ENCODE measurements around the gene TRPT1.

The TRPT1 gene

GRCh38 chr11:64233913-64234586 lies 8.1 kb upstream of the TRPT1 start, which contains the start of gene VEGFB:
TSS of gene VEGFB (plus strand) at chr11:64234584. CDS start at chr11:64234834, 250 bp downstream.
- peaks cover 58% of the 10 kb centered on the region for H3K4me1 ChIP-seq (ENCODE audit: control insufficient read depth, insufficient read depth, low read length)
- H3K9me3 ChIP-seq (ENCODE audit: control insufficient read depth in 2 of 2, low read length in 2 of 2) = no peaks in the 10 kb centered on the region
- peak within 1 kb of the TSS; percentile 70 for H3K27ac ChIP-seq (ENCODE audit: low read length)
- H3K36me3 ChIP-seq (ENCODE audit: control insufficient read depth in 2 of 2, insufficient read depth in 2 of 2, low read length in 2 of 2) = peaks cover 8 to 10% of the 10 kb centered on the region in 2 donors
- H3K27me3 ChIP-seq (ENCODE audit: control insufficient read depth in 1 of 2, insufficient read depth in 2 of 2, low read length in 2 of 2) = no peaks in the 10 kb centered on the region
- H3K9ac ChIP-seq (ENCODE audit: low read length in 2 of 2) = peak within 1 kb of the TSS; percentile 62 to 74
- H3K4me3 ChIP-seq (ENCODE audit: low read length in 2 of 2) = peak within 1 kb of the TSS; percentile 72 to 77

- peaks cover 58% of the 10 kb centered on the region for H3K4me1 ChIP-seq (ENCODE audit: control insufficient read depth, insufficient read depth, low read length)
- no peak overlapping the region for H3K9ac ChIP-seq (ENCODE audit: low read length in 2 of 2)
These were observed 7.0 kb upstream of the TRPT1 start for GRCh38 chr11:64232967-64233315.

GRCh38 chr11:64232182-64232966 lies 6.4 kb upstream of the TRPT1 start:
- Histone ChIP-seq H3K9ac (ENCODE audit: low read length in 2 of 2) (no peak overlapping the region), H3K4me3 (ENCODE audit: low read length in 2 of 2) (no peak overlapping the region), H3K27ac (ENCODE audit: low read length) (peak overlapping the region; percentile 18), H3K4me1 (ENCODE audit: control insufficient read depth, insufficient read depth, low read length) (peaks cover 61% of the 10 kb centered on the region), H3K27me3 (ENCODE audit: control insufficient read depth in 1 of 2, insufficient read depth in 2 of 2, low read length in 2 of 2) (no peaks in the 10 kb centered on the region), H3K9me3 (ENCODE audit: control insufficient read depth in 2 of 2, low read length in 2 of 2) (no peaks in the 10 kb centered on the region), H3K36me3 (ENCODE audit: control insufficient read depth in 2 of 2, insufficient read depth in 2 of 2, low read length in 2 of 2) (peaks cover 0 to under 1% of the 10 kb centered on the region in 2 donors)

More at GRCh38 chr11:64232967-64233315, 7.0 kb upstream of the TRPT1 start:
- no peaks in the 10 kb centered on the region for H3K9me3 ChIP-seq (ENCODE audit: control insufficient read depth in 2 of 2, low read length in 2 of 2)
- peaks cover 6% of the 10 kb centered on the region in 2 donors for H3K36me3 ChIP-seq (ENCODE audit: control insufficient read depth in 2 of 2, insufficient read depth in 2 of 2, low read length in 2 of 2)
- H3K27ac ChIP-seq (ENCODE audit: low read length) = peak overlapping the region; percentile 18
- no peak overlapping the region for H3K4me3 ChIP-seq (ENCODE audit: low read length in 2 of 2)
- H3K27me3 ChIP-seq (ENCODE audit: control insufficient read depth in 1 of 2, insufficient read depth in 2 of 2, low read length in 2 of 2) = no peaks in the 10 kb centered on the region

GRCh38 chr11:64231546-64231945 lies 5.6 kb upstream of the TRPT1 start:
- Histone ChIP-seq H3K9ac (ENCODE audit: low read length in 2 of 2) (no peak overlapping the region), H3K36me3 (ENCODE audit: control insufficient read depth in 2 of 2, insufficient read depth in 2 of 2, low read length in 2 of 2) (no peaks in the 10 kb centered on the region), H3K9me3 (ENCODE audit: control insufficient read depth in 2 of 2, low read length in 2 of 2) (no peaks in the 10 kb centered on the region), H3K27me3 (ENCODE audit: control insufficient read depth in 1 of 2, insufficient read depth in 2 of 2, low read length in 2 of 2) (no peaks in the 10 kb centered on the region), H3K4me3 (ENCODE audit: low read length in 2 of 2) (peak overlapping the region in 1 of 2 donors; percentile 3), H3K27ac (ENCODE audit: low read length) (no peak overlapping the region), H3K4me1 (ENCODE audit: control insufficient read depth, insufficient read depth, low read length) (peaks cover 69% of the 10 kb centered on the region)

GRCh38 chr11:64230985-64231365 lies 5.0 kb upstream of the TRPT1 start:
- Histone ChIP-seq H3K4me3 (ENCODE audit: low read length in 2 of 2) (peak overlapping the region; percentile 84 to 86), H3K4me1 (ENCODE audit: control insufficient read depth, insufficient read depth, low read length) (peaks cover 69% of the 10 kb centered on the region), H3K9me3 (ENCODE audit: control insufficient read depth in 2 of 2, low read length in 2 of 2) (no peaks in the 10 kb centered on the region), H3K27me3 (ENCODE audit: control insufficient read depth in 1 of 2, insufficient read depth in 2 of 2, low read length in 2 of 2) (no peaks in the 10 kb centered on the region), H3K9ac (ENCODE audit: low read length in 2 of 2) (peak overlapping the region; percentile 80 to 94), H3K27ac (ENCODE audit: low read length) (peak overlapping the region; percentile 91), H3K36me3 (ENCODE audit: control insufficient read depth in 2 of 2, insufficient read depth in 2 of 2, low read length in 2 of 2) (no peaks in the 10 kb centered on the region)

- Histone ChIP-seq H3K9me3 (ENCODE audit: control insufficient read depth in 2 of 2, low read length in 2 of 2) (no peaks in the 10 kb centered on the region), H3K27ac (ENCODE audit: low read length) (peak within 1 kb of the TSS; percentile 91), H3K36me3 (ENCODE audit: control insufficient read depth in 2 of 2, insufficient read depth in 2 of 2, low read length in 2 of 2) (no peaks in the 10 kb centered on the region), H3K4me1 (ENCODE audit: control insufficient read depth, insufficient read depth, low read length) (peaks cover 68% of the 10 kb centered on the region), H3K9ac (ENCODE audit: low read length in 2 of 2) (peak within 1 kb of the TSS; percentile 80 to 94), H3K27me3 (ENCODE audit: control insufficient read depth in 1 of 2, insufficient read depth in 2 of 2, low read length in 2 of 2) (no peaks in the 10 kb centered on the region), H3K4me3 (ENCODE audit: low read length in 2 of 2) (peak within 1 kb of the TSS; percentile 84 to 86)
These were observed 4.4 kb upstream of the TRPT1 start, which contains the start of gene DNAJC4 for GRCh38 chr11:64230171-64230984. TSS of gene DNAJC4 (plus strand) at chr11:64230548. CDS start at chr11:64230855, 307 bp downstream.

GRCh38 chr11:64229744-64230170 lies 3.8 kb upstream of the TRPT1 start:
- peak overlapping the region; percentile 84 to 86 for H3K4me3 ChIP-seq (ENCODE audit: low read length in 2 of 2)
- H3K27ac ChIP-seq (ENCODE audit: low read length) = peak overlapping the region; percentile 91
- H3K9ac ChIP-seq (ENCODE audit: low read length in 2 of 2) = peak overlapping the region; percentile 80 to 94
- peaks cover 68% of the 10 kb centered on the region for H3K4me1 ChIP-seq (ENCODE audit: control insufficient read depth, insufficient read depth, low read length)
- H3K27me3 ChIP-seq (ENCODE audit: control insufficient read depth in 1 of 2, insufficient read depth in 2 of 2, low read length in 2 of 2) = no peaks in the 10 kb centered on the region
- H3K9me3 ChIP-seq (ENCODE audit: control insufficient read depth in 2 of 2, low read length in 2 of 2) = no peaks in the 10 kb centered on the region
- H3K36me3 ChIP-seq (ENCODE audit: control insufficient read depth in 2 of 2, insufficient read depth in 2 of 2, low read length in 2 of 2) = no peaks in the 10 kb centered on the region

GRCh38 chr11:64229090-64229743 lies 3.2 kb upstream of the TRPT1 start:
- Histone ChIP-seq H3K4me1 (ENCODE audit: control insufficient read depth, insufficient read depth, low read length) (peaks cover 70% of the 10 kb centered on the region), H3K27ac (ENCODE audit: low read length) (peak overlapping the region; percentile 91), H3K27me3 (ENCODE audit: control insufficient read depth in 1 of 2, insufficient read depth in 2 of 2, low read length in 2 of 2) (no peaks in the 10 kb centered on the region)

GRCh38 chr11:64227405-64227956 lies 1.5 kb upstream of the TRPT1 start:
- Histone ChIP-seq H3K9ac (ENCODE audit: low read length in 2 of 2) (peak overlapping the region; percentile 91 to 98), H3K4me3 (ENCODE audit: low read length in 2 of 2) (peak overlapping the region; percentile 93), H3K27ac (ENCODE audit: low read length) (no peak overlapping the region), H3K9me3 (ENCODE audit: control insufficient read depth in 2 of 2, low read length in 2 of 2) (no peaks in the 10 kb centered on the region), H3K27me3 (ENCODE audit: control insufficient read depth in 1 of 2, insufficient read depth in 2 of 2, low read length in 2 of 2) (no peaks in the 10 kb centered on the region), H3K36me3 (ENCODE audit: control insufficient read depth in 2 of 2, insufficient read depth in 2 of 2, low read length in 2 of 2) (peaks cover 0 to 8% of the 10 kb centered on the region in 2 donors), H3K4me1 (ENCODE audit: control insufficient read depth, insufficient read depth, low read length) (peaks cover 55% of the 10 kb centered on the region)

More at GRCh38 chr11:64229090-64229743, 3.2 kb upstream of the TRPT1 start:
- H3K9ac ChIP-seq (ENCODE audit: low read length in 2 of 2) = peak overlapping the region; percentile 80 to 94
- peaks cover 0 to under 1% of the 10 kb centered on the region in 2 donors for H3K36me3 ChIP-seq (ENCODE audit: control insufficient read depth in 2 of 2, insufficient read depth in 2 of 2, low read length in 2 of 2)
- no peaks in the 10 kb centered on the region for H3K9me3 ChIP-seq (ENCODE audit: control insufficient read depth in 2 of 2, low read length in 2 of 2)
- peak overlapping the region; percentile 84 to 86 for H3K4me3 ChIP-seq (ENCODE audit: low read length in 2 of 2)

Data from stomach smooth muscle (tissue), 2 donors.